ENCODE data around the gene SUCLG2. TPM values are rescaled to one million over a fixed set of nuclear protein-coding genes. Genes with fewer than 3 reads are reported as not detected.

SUCLG2 gene
- total and polyA plus RNA-seq, 9 donors, result 24.8 to 75.2 (median 40.1) TPM

- Histone ChIP-seq H3K4me1 (ENCODE audit: insufficient read depth) (no peaks in the 10 kb centered on the region), H3K27ac (no peak overlapping the region), H3K4me3 (no peak overlapping the region), H3K36me3 (no peaks in the 10 kb centered on the region), H3K27me3 (no peaks in the 10 kb centered on the region), H3K9me3 (no peaks in the 10 kb centered on the region)
- WGBS, 3 donors, result 65 to 86% (median 80%) methylated on average over 2 of the region's 2 CpGs
- TF ChIP-seq CTCF (IDR thresholded peaks at IDR 0.05) (no peak), POLR2A (IDR thresholded peaks at IDR 0.05) (no peak), EP300 (IDR thresholded peaks at IDR 0.05) (no peak)
- intact Hi-C loops (cut with DNase I), result no loop called here
- no peak for DNase-seq
These were observed 92.6 kb downstream of the SUCLG2 start for GRCh38 chr3:67561667-67562394.

GRCh38 chr3:67561266-67561665 lies 93.1 kb downstream of the SUCLG2 start:
- H3K36me3 ChIP-seq, result no peaks in the 10 kb centered on the region
- WGBS, 3 donors, result 0 to 26% (median 21%) methylated on average over 1 of the region's 1 CpG
- TF ChIP-seq CTCF (IDR thresholded peaks at IDR 0.05), result no peak
- TF ChIP-seq EP300 (IDR thresholded peaks at IDR 0.05), result no peak
- no peak for TF ChIP-seq POLR2A (IDR thresholded peaks at IDR 0.05)
- no peak overlapping the region for H3K4me3 ChIP-seq
- no peaks in the 10 kb centered on the region for H3K9me3 ChIP-seq
- no peak overlapping the region for H3K27ac ChIP-seq
- intact Hi-C loops (cut with DNase I), result no loop called here
- no peaks in the 10 kb centered on the region for H3K4me1 ChIP-seq (ENCODE audit: insufficient read depth)
- no peak for DNase-seq
- H3K27me3 ChIP-seq, result no peaks in the 10 kb centered on the region

- Histone ChIP-seq H3K27me3 (no peaks in the 10 kb centered on the region), H3K27ac (no peak overlapping the region), H3K36me3 (no peaks in the 10 kb centered on the region), H3K4me3 (no peak overlapping the region), H3K9me3 (no peaks in the 10 kb centered on the region), H3K4me1 (ENCODE audit: insufficient read depth) (no peaks in the 10 kb centered on the region)
- WGBS, 3 donors, result 89 to 93% (median 92%) methylated on average over 7 of the region's 7 CpGs
- DNase-seq, result no peak
- TF ChIP-seq EP300 (IDR thresholded peaks at IDR 0.05), result no peak
- no peak for TF ChIP-seq CTCF (IDR thresholded peaks at IDR 0.05)
- no peak for TF ChIP-seq POLR2A (IDR thresholded peaks at IDR 0.05)
- intact Hi-C loops (cut with DNase I), result no loop called here
These were observed 95.3 kb downstream of the SUCLG2 start for GRCh38 chr3:67559029-67559605.

- no peaks in the 10 kb centered on the region for H3K27me3 ChIP-seq
- intact Hi-C loops (cut with DNase I), result no loop called here
- WGBS, 3 donors, result 19 to 26% (median 19%) methylated on average over 4 of the region's 4 CpGs
- H3K9me3 ChIP-seq, result no peaks in the 10 kb centered on the region
- H3K4me1 ChIP-seq (ENCODE audit: insufficient read depth), result no peaks in the 10 kb centered on the region
- DNase-seq, result peak in 3 of 5 donors; percentile 21 to 22 (median 21)
- no peak overlapping the region for H3K27ac ChIP-seq
- H3K4me3 ChIP-seq, result no peak overlapping the region
- TF ChIP-seq POLR2A (IDR thresholded peaks at IDR 0.05), result no peak
- TF ChIP-seq CTCF (IDR thresholded peaks at IDR 0.05), result no peak
- no peak for TF ChIP-seq EP300 (IDR thresholded peaks at IDR 0.05)
- no peaks in the 10 kb centered on the region for H3K36me3 ChIP-seq
These were observed 96.0 kb downstream of the SUCLG2 start for GRCh38 chr3:67558426-67558825.
